HepG2 (cell line): ENCODE measurements around the gene FGF21. TPM values are rescaled to one million over a fixed set of nuclear protein-coding genes. Genes with fewer than 3 reads are reported as not detected.

Source experiments
- ATAC-seq: fragments of 200-7000 bp; cut with Tn5 transposase; 3 replicates; pipeline ENCODE4 v1.9.1; 2020; ENCODE audit warnings: mild to moderate bottlenecking, moderate library complexity
- BruUV-seq: library from RNA; stranded (reverse); fragments of 400-500 nt; replicated peaks from 2 replicates; lab custom pipeline; 2021; lab: Mats Ljungman, UMichigan
- CTCF ChIA-PET: fragments of 300-600 bp; formaldehyde crosslinking; extraction: SDS; loops from one replicate; lab custom pipeline; 2021; ENCODE audit warnings: low total read pairs, inconsistent platforms, low intra/inter-chr PET ratio; lab: Yijun Ruan, JAX
- POLR2A ChIA-PET: fragments of 350-600 bp; sonication (Branson Sonifier 250); formaldehyde crosslinking; loops from one replicate; lab custom pipeline; 2020; ENCODE audit warnings: antibody characterized with exemption, inconsistent platforms; lab: Yijun Ruan, JAX
- DNase-seq: peaks from one replicate; pipeline ENCODE4 v3.0.0-alpha.2; 2015; ENCODE audit warnings: low spot score
- FAIRE-seq: peaks from 3 replicates; lab custom pipeline; 2011; peaks lifted over from hg19 to GRCh38; lab: Jason Lieb, UNC
- H2AFZ ChIP-seq: one replicate; pipeline ENCODE4 v1.6.1; 2011; ENCODE audit warnings: low read length, inconsistent platforms
- H3K27ac ChIP-seq: fragments of 300-600 bp; 3 replicates; pipeline ENCODE4 v1.8.0; 2011; ENCODE audit warnings: mixed run types, mild to moderate bottlenecking, mixed read lengths, low read length, inconsistent platforms; ENCODE audit not compliant: insufficient read depth; ENCODE audit errors: extremely low read length
- H3K27me3 ChIP-seq, 2 experiments: fragments of 200-600 bp in 1 of 2; 2 replicates in 1 of 2; 3 replicates in 1 of 2; pipeline versions ENCODE4 v1.6.0 to v1.8.0; 2011; ENCODE audit warnings: low read length in 2 of 2, mild to moderate bottlenecking in 2 of 2, moderate library complexity in 2 of 2, inconsistent platforms in 1 of 2; ENCODE audit not compliant: insufficient read depth in 2 of 2, control insufficient read depth in 1 of 2
- H3K36me3 ChIP-seq, 2 experiments: fragments of 200-600 bp in 1 of 2; replicated peaks in 1 of 2; 2 replicates in 1 of 2; 3 replicates in 1 of 2; pipeline versions ENCODE4 v1.5.1 to v1.8.0; 2011; ENCODE audit warnings: low read length in 2 of 2, inconsistent platforms in 1 of 2; ENCODE audit not compliant: insufficient read depth in 2 of 2, control insufficient read depth in 1 of 2
- H3K4me1 ChIP-seq: 2 replicates; pipeline ENCODE4 v1.5.1; 2012; ENCODE audit warnings: low read length, inconsistent platforms; ENCODE audit not compliant: insufficient read depth
- H3K4me2 ChIP-seq: 2 replicates; pipeline ENCODE4 v1.6.0; 2011; ENCODE audit warnings: low read depth, low read length, inconsistent platforms
- H3K4me3 ChIP-seq, 3 experiments: fragments of 200-600 bp in 1 of 3; sonication (generic), shearing (Covaris generic) in 1 of 3; replicated peaks in 1 of 3; 2 replicates each; pipeline ENCODE4 v1.5.1; 2011 to 2016; ENCODE audit warnings: low read length in 3 of 3, inconsistent platforms in 2 of 3, low read depth in 2 of 3, mild to moderate bottlenecking in 2 of 3, control low read depth in 1 of 3, mixed read lengths in 1 of 3; ENCODE audit not compliant: insufficient read depth in 1 of 3
- H3K79me2 ChIP-seq: one replicate; pipeline ENCODE4 v1.6.1; 2011; ENCODE audit warnings: low read length, inconsistent platforms; ENCODE audit not compliant: insufficient read depth
- H3K9ac ChIP-seq: 2 replicates; pipeline ENCODE4 v1.6.0; 2011; ENCODE audit warnings: mild to moderate bottlenecking, low read depth, low read length, inconsistent platforms; ENCODE audit not compliant: insufficient read depth
- H3K9me3 ChIP-seq: 2 replicates; pipeline ENCODE4 v1.5.1; 2012; ENCODE audit warnings: mild to moderate bottlenecking, low read length
- H4K20me1 ChIP-seq: 2 replicates; pipeline ENCODE4 v1.6.0; 2011; ENCODE audit warnings: inconsistent platforms, mild to moderate bottlenecking, low read length, moderate library complexity; ENCODE audit not compliant: insufficient read depth
- ERF ChIP-seq: IDR thresholded peaks from 2 replicates; pipeline ENCODE4 v1.6.1; 2018; ENCODE audit warnings: missing biosample characterization, missing genetic modification reagents
- KAT8 ChIP-seq: IDR thresholded peaks from 2 replicates; pipeline ENCODE4 v1.6.1; 2016; ENCODE audit warnings: missing genetic modification reagents, missing compliant biosample characterization
- KLF11 ChIP-seq: IDR thresholded peaks from 2 replicates; pipeline ENCODE4 v1.6.1; 2016; ENCODE audit warnings: missing compliant biosample characterization
- NR2F2 ChIP-seq: IDR thresholded peaks from 2 replicates; pipeline ENCODE4 v1.6.1; 2012; ENCODE audit warnings: low read depth, inconsistent platforms, borderline replicate concordance
- SCMH1 ChIP-seq: sonication (generic); formaldehyde crosslinking; IDR thresholded peaks from 2 replicates; pipeline ENCODE4 v1.9.0; 2021; ENCODE audit warnings: missing genetic modification reagents, mild to moderate bottlenecking, borderline replicate concordance
- SNAI1 ChIP-seq: sonication (generic); formaldehyde crosslinking; IDR thresholded peaks from 2 replicates; pipeline ENCODE4 v1.5.0; 2020; ENCODE audit warnings: mild to moderate bottlenecking, missing genetic modification reagents, borderline replicate concordance
- SP140L ChIP-seq: sonication (generic); formaldehyde crosslinking; IDR thresholded peaks from 2 replicates; pipeline ENCODE4 v1.4.0; 2020; ENCODE audit warnings: missing genetic modification reagents, borderline replicate concordance
- ZNF264 ChIP-seq: sonication (generic); formaldehyde crosslinking; IDR thresholded peaks from 2 replicates; pipeline ENCODE4 v1.4.0; 2020; ENCODE audit warnings: missing genetic modification reagents
- ZNF350 ChIP-seq: sonication (generic); formaldehyde crosslinking; IDR thresholded peaks from 2 replicates; pipeline ENCODE4 v1.4.0; 2020; ENCODE audit warnings: mild to moderate bottlenecking, low read depth, missing genetic modification reagents, borderline replicate concordance
- ZNF776 ChIP-seq: sonication (generic); formaldehyde crosslinking; IDR thresholded peaks from 2 replicates; pipeline ENCODE4 v1.4.0; 2020; ENCODE audit warnings: mild to moderate bottlenecking, missing genetic modification reagents
- ZSCAN22 ChIP-seq: sonication (generic); formaldehyde crosslinking; IDR thresholded peaks from 2 replicates; pipeline ENCODE4 v1.4.0; 2020; ENCODE audit warnings: mild to moderate bottlenecking, missing genetic modification reagents
- ZSCAN30 ChIP-seq: sonication (generic); formaldehyde crosslinking; IDR thresholded peaks from 2 replicates; pipeline ENCODE4 v1.5.0; 2020; ENCODE audit warnings: mild to moderate bottlenecking, missing genetic modification reagents
- WGBS: methylation state at CpG from one replicate; pipeline ENCODE4 v1.1.6; 2017; ENCODE audit warnings: low lambda C conversion rate; 5-methylcytosine and 5-hydroxymethylcytosine counted together
- in situ Hi-C: cut with HindIII; loops from 2 replicates; pipeline ENCODE4 v1.10.0; 2017; ENCODE audit warnings: low pct_unique_long_range_greater_than_20kb; ENCODE audit not compliant: extremely low pct_ligation_motif_present
- intact Hi-C: fragments of 100-400 bp; cut with micrococcal nuclease; formaldehyde crosslinking; loops from one replicate; pipeline ENCODE4 v1.10.0; 2022; ENCODE audit not compliant: unreplicated experiment
- polyA plus RNA-seq, 8 experiments: library from polyadenylated mRNA; depleted of rRNA in 3 of 8; stranded (reverse) in 7 of 8; unstranded in 1 of 8; fragments of >200 nt; fragmentation: Illumina TruSeq in 4 of 8; extraction: Trizol in 4 of 8; gene quantifications; 2 replicates each; pipeline versions ENCODE4 v1.2.1 to v1.2.3, GENCODE V29; 2011 to 2016; ENCODE audit warnings: low read depth in 4 of 8, missing spikeins in 1 of 8, mixed read lengths in 1 of 8; ENCODE audit not compliant: insufficient read depth in 1 of 8
- total RNA-seq, 5 experiments: library from RNA; depleted of rRNA; stranded (reverse); fragments of >200 nt; fragmentation: Illumina TruSeq; extraction: Trizol; gene quantifications; 2 replicates each; pipeline ENCODE4 v1.2.3, GENCODE V29; 2016; ENCODE audit warnings: low read depth in 1 of 5
- TF ChIP-seq, protein P1 (sequence below): sonication (generic); formaldehyde crosslinking; conservative IDR thresholded peaks from 2 replicates; pipeline ENCODE4 v1.8.0; 2022; ENCODE audit warnings: mild to moderate bottlenecking, moderate library complexity, missing genetic modification reagents
- TF ChIP-seq, protein P2 (sequence below): sonication (generic); formaldehyde crosslinking; IDR thresholded peaks from 2 replicates; pipeline ENCODE4 v1.5.0; 2020; ENCODE audit warnings: mild to moderate bottlenecking, missing genetic modification reagents

FGF21 gene
- total and polyA plus RNA-seq, 2 of the 13 experiments (the other 11 are each of a cell fraction or from before 2014, with no cell fraction given): 0.17 TPM; not detected in 1

DNA sequence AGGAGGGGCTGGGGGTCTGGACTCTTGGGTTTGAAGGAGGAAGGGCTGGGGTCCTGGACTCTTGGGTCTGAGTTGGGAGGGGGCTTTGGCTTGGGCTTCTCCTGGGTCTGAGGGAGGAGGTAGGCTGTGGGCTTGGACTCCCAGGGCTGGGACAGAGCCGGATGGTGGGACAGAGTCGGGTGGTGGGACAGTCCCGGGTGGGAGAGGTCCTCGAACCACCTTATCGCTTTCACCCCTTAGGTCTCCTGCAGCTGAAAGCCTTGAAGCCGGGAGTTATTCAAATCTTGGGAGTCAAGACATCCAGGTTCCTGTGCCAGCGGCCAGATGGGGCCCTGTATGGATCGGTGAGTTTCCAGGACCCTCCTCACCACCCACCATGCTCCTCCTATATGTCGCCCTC lies 1.4 kb downstream of the FGF21 start:
- FAIRE-seq: no peak

DNA sequence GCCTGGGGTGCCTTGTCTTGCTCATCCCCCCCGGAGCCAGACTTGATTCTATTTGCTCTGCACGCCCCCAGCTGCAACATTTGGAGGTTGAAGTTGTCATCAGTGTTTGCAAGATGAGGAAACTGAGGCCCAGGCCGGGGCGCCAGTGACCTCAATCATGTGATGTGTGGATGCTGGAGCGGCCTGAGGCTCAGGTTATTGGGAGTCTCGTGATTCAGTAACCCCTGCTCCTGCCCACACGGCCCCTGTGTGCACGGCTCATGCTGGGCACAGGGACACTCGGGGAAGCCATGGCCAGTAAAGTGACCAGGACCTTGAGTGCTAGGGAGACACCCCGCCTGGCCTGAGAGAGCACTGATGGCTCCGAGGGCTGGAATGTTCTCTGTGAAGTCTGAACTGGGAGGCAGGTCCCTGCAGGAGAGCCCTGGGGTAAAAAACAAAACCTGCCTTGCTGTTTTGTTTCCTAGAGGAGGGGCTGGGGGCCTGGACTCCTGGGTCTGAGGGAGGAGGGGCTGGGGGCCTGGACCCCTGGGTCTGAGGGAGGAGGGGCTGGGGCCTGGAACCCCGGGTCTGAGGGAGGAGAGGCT lies 1.9 kb downstream of the FGF21 start:
- ChIA-PET CTCF (no interaction called here), POLR2A (interaction anchor here (0.9 to 3.8 kb wide), 4 partner anchors 9 to 17 kb away, joined by 3 to 30 read pairs (median 4); no protein-coding TSS in a partner anchor)
- ATAC-seq (no peak), FAIRE-seq (no peak), DNase-seq (no peak)
- Histone ChIP-seq H3K27ac (peak overlapping the region; percentile 50), H3K79me2 (no peaks in the 10 kb centered on the region), H2AFZ (no peak overlapping the region), H3K9ac (no peak overlapping the region), H3K27me3 (no peaks in the 10 kb centered on the region), H3K36me3 (no peaks in the 10 kb centered on the region), H3K9me3 (no peaks in the 10 kb centered on the region), H4K20me1 (no peaks in the 10 kb centered on the region), H3K4me3 (no peak overlapping the region), H3K4me1 (peaks cover 67% of the 10 kb centered on the region)
- no TSS peak for BruUV-seq
- intact Hi-C loops: no loop called here
- in situ Hi-C loops: no loop called here
- 72% methylated on average over 9 of the region's 12 CpGs for WGBS
- TF ChIP-seq, protein P1, sequence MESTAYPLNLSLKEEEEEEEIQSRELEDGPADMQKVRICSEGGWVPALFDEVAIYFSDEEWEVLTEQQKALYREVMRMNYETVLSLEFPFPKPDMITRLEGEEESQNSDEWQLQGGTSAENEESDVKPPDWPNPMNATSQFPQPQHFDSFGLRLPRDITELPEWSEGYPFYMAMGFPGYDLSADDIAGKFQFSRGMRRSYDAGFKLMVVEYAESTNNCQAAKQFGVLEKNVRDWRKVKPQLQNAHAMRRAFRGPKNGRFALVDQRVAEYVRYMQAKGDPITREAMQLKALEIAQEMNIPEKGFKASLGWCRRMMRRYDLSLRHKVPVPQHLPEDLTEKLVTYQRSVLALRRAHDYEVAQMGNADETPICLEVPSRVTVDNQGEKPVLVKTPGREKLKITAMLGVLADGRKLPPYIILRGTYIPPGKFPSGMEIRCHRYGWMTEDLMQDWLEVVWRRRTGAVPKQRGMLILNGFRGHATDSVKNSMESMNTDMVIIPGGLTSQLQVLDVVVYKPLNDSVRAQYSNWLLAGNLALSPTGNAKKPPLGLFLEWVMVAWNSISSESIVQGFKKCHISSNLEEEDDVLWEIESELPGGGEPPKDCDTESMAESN (CRISPR knock-in tag): no peak
- TF ChIP-seq SCMH1 (CRISPR knock-in tag) (no peak), SNAI1 (CRISPR knock-in tag) (no peak), NR2F2 (no peak), KLF11 (CRISPR knock-in tag) (no peak), ZNF350 (CRISPR knock-in tag) (0 out of 2 replicates have a peak, but pooled peaks have one; percentile 14)
- TF ChIP-seq, protein P2, sequence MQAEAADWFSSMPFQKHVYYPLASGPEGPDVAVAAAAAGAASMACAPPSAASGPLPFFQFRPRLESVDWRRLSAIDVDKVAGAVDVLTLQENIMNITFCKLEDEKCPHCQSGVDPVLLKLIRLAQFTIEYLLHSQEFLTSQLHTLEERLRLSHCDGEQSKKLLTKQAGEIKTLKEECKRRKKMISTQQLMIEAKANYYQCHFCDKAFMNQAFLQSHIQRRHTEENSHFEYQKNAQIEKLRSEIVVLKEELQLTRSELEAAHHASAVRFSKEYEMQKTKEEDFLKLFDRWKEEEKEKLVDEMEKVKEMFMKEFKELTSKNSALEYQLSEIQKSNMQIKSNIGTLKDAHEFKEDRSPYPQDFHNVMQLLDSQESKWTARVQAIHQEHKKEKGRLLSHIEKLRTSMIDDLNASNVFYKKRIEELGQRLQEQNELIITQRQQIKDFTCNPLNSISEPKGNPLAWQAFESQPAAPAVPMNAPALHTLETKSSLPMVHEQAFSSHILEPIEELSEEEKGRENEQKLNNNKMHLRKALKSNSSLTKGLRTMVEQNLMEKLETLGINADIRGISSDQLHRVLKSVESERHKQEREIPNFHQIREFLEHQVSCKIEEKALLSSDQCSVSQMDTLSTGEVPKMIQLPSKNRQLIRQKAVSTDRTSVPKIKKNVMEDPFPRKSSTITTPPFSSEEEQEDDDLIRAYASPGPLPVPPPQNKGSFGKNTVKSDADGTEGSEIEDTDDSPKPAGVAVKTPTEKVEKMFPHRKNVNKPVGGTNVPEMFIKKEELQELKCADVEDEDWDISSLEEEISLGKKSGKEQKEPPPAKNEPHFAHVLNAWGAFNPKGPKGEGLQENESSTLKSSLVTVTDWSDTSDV: no peak
- TF ChIP-seq, all 625 proteins: peak for 1
- H3K4me2 ChIP-seq: peak overlapping the region; percentile 41; the same call in 1 of the 2 replicates

More for the DNA sequence above, 1.4 kb downstream of the FGF21 start:
- no peaks in the 10 kb centered on the region for H3K27me3 ChIP-seq
- in situ Hi-C loops: no loop called here
- H3K4me3 ChIP-seq: no peak overlapping the region
- no peak overlapping the region for H2AFZ ChIP-seq
- ChIA-PET CTCF (no interaction called here), POLR2A (no interaction called here)
- H3K4me1 ChIP-seq: peaks cover 62% of the 10 kb centered on the region
- 81% methylated on average over 9 of the region's 9 CpGs for WGBS
- DNase-seq (no peak), ATAC-seq (no peak; the same call in 2 of the 3 replicates)
- intact Hi-C loops: no loop called here
- H3K36me3 ChIP-seq: no peaks in the 10 kb centered on the region
- TF ChIP-seq SP140L (CRISPR knock-in tag) (no peak), ZSCAN22 (no peak), ZNF776 (CRISPR knock-in tag) (no peak), ZSCAN30 (no peak), ERF (CRISPR knock-in tag) (no peak), ZNF264 (CRISPR knock-in tag) (no peak), KAT8 (no peak)
- no TSS peak for BruUV-seq
- no peak overlapping the region for H3K9ac ChIP-seq
- no peaks in the 10 kb centered on the region for H3K79me2 ChIP-seq
- H3K4me2 ChIP-seq: no peak overlapping the region
- H4K20me1 ChIP-seq: no peaks in the 10 kb centered on the region
- no peak overlapping the region for H3K27ac ChIP-seq
- no peaks in the 10 kb centered on the region for H3K9me3 ChIP-seq
